ENCODE results near the gene DNAH14.
"Not testable (repeated sequence)": the region's sequence is repeated elsewhere in the genome, so short reads cannot be mapped to it uniquely, and the experiment has no call there.

DNAH14 gene

DNA sequence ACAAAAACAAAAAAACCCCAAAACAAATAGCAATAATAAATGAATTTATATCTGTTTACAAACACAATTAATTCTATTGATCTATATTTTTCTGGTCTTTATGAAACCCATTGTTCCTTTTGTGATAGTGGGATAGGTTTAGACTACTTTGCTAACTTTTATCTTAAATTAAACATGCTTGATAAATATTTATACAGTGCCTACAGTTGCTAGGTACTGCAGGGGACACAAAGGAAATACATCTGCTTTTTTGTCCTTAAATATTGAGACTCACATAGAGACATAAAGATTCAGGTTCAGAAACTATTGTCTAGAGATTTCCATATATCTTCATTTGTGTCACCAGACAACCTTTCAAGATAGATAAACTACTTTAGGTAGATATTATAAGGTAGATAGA, 8.5 kb upstream of the DNAH14 start:
- no peak for DNase-seq (ENCODE audit: low read depth in 2 of 3, low spot score in 1 of 3)

DNA sequence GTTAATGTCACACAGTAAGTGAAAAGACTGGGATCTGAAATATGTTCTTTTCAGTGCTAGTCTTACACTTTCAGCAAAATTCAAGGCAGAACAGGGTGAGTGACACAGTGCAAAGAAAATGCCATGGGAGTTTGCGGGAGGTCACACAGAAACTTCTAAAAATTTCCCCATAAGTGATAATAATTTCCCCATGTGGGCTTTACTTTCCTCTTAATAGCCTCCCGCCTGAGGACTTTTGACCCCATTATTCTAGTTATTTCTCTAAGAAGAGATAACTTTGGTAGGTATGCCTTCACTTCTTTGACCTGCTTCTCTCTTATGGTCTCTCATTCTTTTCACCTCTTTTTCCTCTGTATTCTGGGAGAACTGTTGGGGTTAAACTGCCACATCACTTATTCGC, 8.1 kb upstream of the DNAH14 start:
- no peak for DNase-seq (ENCODE audit: low read depth in 2 of 3, low spot score in 1 of 3)

DNA sequence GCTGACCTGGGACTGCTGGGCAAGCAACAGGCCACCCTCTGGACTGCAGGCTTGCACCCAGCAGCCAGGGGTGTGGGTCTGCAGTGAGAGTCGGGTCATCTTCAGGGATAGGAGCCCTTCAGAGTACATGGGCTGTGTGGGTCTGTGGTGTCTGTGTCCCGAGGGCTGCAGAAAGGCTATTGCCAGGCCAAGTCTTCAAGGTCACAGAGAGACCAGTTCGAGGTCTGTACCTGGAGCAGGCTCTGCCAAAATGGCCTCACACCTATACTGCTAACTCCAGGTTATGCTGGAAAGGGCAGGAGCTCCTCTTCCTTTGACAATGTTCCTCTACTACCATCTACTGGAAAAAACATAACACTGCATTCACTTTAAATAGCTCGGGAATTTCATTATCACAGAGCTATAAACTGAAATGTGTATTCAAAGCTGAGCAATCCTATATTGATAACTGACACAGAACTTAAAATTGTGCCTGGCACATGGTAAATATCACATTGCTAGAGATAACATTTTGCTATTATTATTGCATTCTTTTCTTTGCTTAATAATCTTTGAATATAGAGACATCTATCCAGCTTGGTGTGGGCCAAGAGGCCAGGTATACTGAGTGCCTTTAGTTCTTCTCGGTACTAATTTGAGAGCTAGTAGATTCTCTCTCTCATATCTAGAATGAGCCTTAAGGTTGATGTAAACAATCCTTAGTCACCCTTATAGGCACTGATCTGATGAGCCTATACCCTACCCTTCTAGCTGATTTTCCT, 6.9 kb upstream of the DNAH14 start:
- DNase-seq (ENCODE audit: low read depth in 2 of 3, low spot score in 1 of 3): no peak

DNA sequence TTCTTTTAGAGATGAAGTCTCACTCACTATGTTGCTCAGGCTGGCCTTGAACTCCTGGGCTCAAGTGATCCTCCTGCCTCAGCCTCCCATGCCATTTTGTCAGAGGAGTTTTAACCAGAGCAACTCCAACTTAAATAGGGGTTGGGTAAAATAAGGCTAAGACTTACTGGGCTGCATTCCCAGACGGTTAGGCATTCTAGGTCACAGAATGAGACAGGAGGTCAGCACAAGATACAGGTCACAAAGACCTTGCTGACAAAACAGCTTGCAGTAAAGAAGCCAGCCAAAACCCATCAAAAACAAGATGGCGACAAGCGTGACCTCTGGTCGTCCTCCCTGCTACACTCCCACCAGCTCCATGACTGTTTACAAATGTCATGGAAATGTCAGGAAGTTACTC, 5.7 kb upstream of the DNAH14 start:
- DNase-seq (ENCODE audit: low read depth in 2 of 3, low spot score in 1 of 3): no peak

- not testable (repeated sequence) for DNase-seq (ENCODE audit: low read depth in 2 of 3, low spot score in 1 of 3)
Measured at GRCh38 chr1:224927631-224928030, 1.8 kb upstream of the DNAH14 start.

DNA sequence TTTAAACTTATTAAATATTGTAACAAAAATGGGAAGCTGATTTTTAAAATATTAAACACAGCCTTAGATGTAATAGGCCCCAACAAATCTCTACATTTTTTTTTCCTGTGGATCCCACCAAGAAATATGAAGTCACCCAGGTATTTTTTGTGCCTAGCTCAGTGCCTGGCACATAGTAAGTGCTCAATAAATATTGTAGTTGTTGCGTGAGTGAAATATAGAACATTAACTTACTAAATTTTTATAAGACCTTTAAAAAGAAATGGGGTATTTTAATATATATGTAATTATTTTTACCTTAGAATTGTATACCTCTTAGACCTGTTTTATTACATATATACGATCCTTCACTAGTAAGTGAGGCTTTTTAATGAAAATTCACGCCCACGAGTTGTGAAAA, 569 bp upstream of the DNAH14 start:
- no peak for DNase-seq (ENCODE audit: low read depth in 2 of 3, low spot score in 1 of 3)

DNA sequence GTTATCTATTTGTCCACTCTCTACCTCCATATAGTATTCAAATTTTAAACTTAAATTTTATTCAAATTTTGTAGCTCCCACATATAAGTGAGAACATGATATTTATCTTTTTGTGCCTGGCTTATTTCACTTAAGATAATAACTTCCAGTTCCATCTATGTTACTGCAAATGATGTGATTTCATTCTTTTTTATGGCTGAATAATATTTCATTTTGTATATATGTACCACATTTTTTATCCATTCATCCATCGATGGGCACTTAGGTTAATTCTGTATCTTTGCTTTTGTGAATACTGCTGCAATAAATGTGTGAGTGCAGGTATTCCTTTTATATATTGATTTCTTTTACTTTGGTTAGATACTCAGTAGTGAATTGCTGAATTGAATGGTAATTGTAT, 2.1 kb downstream of the DNAH14 start:
- no peak for DNase-seq (ENCODE audit: low read depth in 2 of 3, low spot score in 1 of 3)

- no peak for DNase-seq (ENCODE audit: low read depth in 2 of 3, low spot score in 1 of 3)
Measured at GRCh38 chr1:224932607-224933249, 3.3 kb downstream of the DNAH14 start.

GRCh38 chr1:224933584-224933983, 4.1 kb downstream of the DNAH14 start:
- DNase-seq (ENCODE audit: low read depth in 2 of 3, low spot score in 1 of 3): no peak

DNA sequence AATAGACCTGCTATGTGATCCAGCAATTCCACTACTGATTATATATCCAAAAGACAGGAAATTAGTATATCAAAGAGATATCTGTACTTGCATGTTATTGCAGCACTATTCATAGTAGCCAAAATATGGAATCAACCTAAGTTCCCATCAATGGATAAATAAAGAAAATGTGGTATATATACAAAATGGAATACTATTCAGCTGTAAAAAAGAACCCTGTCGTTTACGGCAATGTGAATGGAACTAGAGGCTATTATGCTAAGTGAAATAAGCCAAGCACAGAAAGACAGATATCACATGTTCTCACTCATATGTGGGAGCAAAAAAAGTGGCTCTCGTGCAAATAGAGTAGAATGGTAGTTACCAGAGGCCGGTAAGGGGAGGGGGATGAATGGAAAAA, 9.2 kb downstream of the DNAH14 start:
- no peak for DNase-seq (ENCODE audit: low read depth in 2 of 3, low spot score in 1 of 3)

DNA sequence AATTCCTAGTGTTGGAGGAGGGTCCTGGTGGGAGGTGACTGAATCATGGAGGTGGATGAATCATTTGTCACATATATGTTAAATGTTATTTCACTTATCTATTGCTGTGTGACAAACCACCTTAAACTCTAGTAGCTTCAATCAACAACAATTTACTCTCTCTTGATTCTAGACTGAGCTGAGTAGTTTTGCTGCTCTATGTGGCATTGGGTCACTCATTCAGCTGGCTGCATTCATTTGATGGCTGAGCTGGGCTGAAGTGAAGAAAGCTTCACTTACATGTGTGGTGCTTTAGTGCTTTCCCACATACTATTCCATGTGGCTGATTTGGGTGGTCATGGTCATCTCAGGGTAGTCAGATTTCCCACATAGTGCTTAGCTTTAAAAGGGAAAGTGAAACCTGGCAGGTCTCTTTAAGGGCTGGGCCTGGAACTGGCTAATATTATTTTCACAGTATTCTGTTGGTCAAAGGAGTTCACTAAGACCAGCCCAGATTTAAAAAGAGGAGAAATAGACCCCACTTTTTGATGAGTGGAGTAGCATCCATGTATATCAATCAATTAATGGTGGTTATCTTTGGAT, 10.5 kb downstream of the DNAH14 start:
- DNase-seq (ENCODE audit: low read depth in 2 of 3, low spot score in 1 of 3): no peak

DNA sequence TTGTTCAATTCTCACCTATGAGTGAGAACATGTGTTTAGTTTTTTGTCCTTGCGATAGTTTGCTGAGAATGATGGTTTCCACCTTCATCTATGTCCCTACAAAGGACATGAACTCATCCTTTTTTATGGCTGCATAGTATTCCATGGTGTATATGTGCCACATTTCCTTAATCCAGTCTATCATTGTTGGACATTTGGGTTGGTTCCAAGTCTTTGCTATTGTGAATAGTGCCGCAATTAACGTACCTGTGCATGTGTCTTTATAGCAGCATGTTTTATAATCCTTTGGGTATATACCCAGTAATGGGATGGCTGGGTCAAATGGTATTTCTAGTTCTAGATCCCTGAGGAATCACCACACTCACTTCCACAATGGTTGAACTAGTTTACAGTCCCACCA, 11.3 kb downstream of the DNAH14 start:
- DNase-seq (ENCODE audit: low read depth in 2 of 3, low spot score in 1 of 3): not testable (repeated sequence)

GRCh38 chr1:224945651-224946348, 16.3 kb downstream of the DNAH14 start:
- DNase-seq (ENCODE audit: low read depth in 2 of 3, low spot score in 1 of 3): not testable (repeated sequence)

DNA sequence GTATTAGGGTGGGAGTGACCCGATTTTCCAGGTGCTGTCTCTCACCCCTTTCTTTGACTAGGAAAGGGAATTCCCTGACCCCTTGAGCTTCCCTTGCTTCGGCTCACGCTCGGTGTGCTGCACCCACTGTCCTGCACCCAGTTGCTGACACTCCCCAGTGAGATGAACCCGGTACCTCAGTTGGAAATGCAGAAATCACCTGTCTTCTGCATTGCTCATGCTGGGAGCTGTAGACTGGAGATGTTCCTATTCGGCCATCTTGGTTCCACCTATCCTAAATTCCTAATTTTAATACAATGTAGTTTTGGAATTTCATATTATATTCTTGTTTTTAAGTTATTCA, 16.8 kb downstream of the DNAH14 start:
- not testable (repeated sequence) for DNase-seq (ENCODE audit: low read depth in 2 of 3, low spot score in 1 of 3)

GRCh38 chr1:224957696-224958095, 28.2 kb downstream of the DNAH14 start:
- no peak for DNase-seq (ENCODE audit: low read depth in 2 of 3, low spot score in 1 of 3)

DNA sequence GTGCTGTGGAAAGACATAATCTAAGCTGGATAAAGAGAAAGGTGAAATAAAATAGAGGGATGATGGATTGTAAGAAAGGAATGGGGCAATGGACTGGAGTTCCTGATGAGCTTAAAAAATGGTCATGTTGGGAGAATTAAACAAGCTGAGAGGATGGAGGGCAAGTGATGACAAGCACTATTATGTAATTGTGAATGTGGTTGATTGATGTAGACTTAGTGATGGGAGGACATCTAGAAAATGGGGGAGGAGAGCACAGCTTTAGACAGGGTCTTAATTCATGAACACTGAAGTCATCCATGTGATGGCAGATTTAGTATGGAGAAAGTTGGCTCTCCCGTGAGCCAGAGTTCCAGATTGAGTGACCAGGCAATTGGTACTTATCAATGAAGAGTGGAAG, 29.0 kb downstream of the DNAH14 start:
- DNase-seq (ENCODE audit: low read depth in 2 of 3, low spot score in 1 of 3): no peak

GRCh38 chr1:224959115-224959514, 29.6 kb downstream of the DNAH14 start:
- DNase-seq (ENCODE audit: low read depth in 2 of 3, low spot score in 1 of 3): no peak

- DNase-seq (ENCODE audit: low read depth in 2 of 3, low spot score in 1 of 3): no peak
Measured at GRCh38 chr1:224959656-224960055, 30.2 kb downstream of the DNAH14 start.

- no peak for DNase-seq (ENCODE audit: low read depth in 2 of 3, low spot score in 1 of 3)
Measured at GRCh38 chr1:224980181-224980580, 50.7 kb downstream of the DNAH14 start.

GRCh38 chr1:224981922-224982354, 52.5 kb downstream of the DNAH14 start:
- DNase-seq (ENCODE audit: low read depth in 2 of 3, low spot score in 1 of 3): not testable (repeated sequence)

DNA sequence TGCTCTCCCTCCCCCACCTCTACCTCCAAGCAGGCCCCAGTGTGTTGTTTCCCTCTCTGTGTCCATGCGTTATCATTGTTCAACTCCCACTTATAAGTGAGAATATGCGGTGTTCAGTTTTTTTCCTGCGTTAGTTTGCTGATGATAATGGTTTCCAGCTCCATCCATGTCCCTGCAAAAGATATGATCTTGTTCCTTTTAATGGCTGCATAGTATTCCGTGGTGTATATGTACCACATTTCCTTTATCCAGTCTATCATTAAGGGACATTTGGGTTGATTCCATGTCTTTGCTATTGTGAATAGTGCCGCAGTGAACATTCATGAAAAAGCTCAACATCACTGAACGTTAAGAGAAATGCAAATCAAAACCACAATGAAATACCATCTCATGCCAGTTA, 58.6 kb downstream of the DNAH14 start:
- no peak for DNase-seq (ENCODE audit: low read depth in 2 of 3, low spot score in 1 of 3)

GRCh38 chr1:224989615-224990014, 60.1 kb downstream of the DNAH14 start:
- DNase-seq (ENCODE audit: low read depth in 2 of 3, low spot score in 1 of 3): no peak
